ENCODE results near the gene HOXA13. TPM values are rescaled to one million over a fixed set of nuclear protein-coding genes. Genes with fewer than 3 reads are reported as not detected.

The HOXA13 gene
- total RNA-seq, 2 experiments from 2014 or later = not detected

DNA sequence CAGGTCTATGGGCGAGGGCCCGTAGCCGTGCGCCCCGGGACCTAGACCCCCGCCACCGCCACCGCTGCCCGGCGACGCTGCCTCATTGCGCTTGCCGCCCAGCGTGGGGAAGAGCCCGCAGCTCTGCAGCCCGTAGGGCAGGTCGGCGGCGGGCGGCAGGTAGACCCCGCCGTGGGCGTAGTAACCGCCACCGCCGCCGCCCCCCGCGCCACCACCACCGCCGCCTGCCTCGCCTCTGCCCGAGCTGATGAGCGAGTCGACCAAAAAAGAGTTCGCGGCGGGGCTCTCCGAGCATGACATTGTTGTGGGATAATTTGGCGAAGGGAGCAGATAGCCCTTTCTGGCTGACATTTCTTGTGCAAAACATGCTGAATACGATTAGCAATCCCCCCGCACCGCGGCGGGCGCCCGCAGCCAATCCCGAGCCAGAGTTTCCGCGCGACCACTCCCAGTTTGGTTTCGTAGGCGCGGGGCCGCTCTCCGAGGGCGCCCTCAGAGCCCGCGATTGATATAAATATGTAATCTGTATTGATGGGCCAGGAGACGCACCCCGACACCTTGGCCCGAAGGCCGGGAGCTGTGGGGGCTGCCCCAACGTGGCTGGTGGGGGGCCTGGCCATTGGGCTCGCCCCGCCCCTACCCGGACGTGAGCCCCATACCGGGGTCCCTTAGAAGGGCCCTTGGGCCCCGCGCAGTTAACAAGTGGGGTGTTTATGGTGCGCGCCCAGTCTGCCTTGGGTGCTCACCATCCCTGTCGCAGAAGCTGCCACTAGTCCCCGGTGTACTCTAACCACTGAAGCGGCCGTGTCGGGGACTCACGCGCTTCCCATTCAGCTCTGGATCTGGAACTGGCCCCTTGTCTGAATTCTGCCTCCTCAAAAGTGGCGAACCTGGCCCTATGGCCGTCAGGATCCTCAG lies 25.7 kb downstream of the HOXA13 start, which contains the start of gene HOXA10:
HOXA10 (minus strand) TSS at position 365 of the 918 bp plus-strand sequence; CDS start at position 351, 14 bp downstream.
- Mint-ChIP-seq H3K9me3 (no peaks in the 10 kb centered on the region), H3K27me3 (ENCODE audit: low read depth) (peaks cover 63% of the 10 kb centered on the region), H3K27ac (no peak within 1 kb of the TSS), H3K4me3 (peak within 1 kb of the TSS; percentile 38), H3K4me1 (ENCODE audit: low read depth) (peaks cover 20% of the 10 kb centered on the region), H3K36me3 (ENCODE audit: low read depth) (no peaks in the 10 kb centered on the region)
- DNase-seq = no peak
- CTCF ChIA-PET = interaction anchor here (0.6 to 1.6 kb wide), 3 partner anchors 25 to 493 kb away, joined by 3 to 9 read pairs (median 3); no protein-coding TSS in a partner anchor
- intact Hi-C loops (cut with micrococcal nuclease) = loop anchor here (1.0 to 5.0 kb wide), 2 partner anchors 10 to 68 kb away; partner anchors contain the start of gene EVX1

DNA sequence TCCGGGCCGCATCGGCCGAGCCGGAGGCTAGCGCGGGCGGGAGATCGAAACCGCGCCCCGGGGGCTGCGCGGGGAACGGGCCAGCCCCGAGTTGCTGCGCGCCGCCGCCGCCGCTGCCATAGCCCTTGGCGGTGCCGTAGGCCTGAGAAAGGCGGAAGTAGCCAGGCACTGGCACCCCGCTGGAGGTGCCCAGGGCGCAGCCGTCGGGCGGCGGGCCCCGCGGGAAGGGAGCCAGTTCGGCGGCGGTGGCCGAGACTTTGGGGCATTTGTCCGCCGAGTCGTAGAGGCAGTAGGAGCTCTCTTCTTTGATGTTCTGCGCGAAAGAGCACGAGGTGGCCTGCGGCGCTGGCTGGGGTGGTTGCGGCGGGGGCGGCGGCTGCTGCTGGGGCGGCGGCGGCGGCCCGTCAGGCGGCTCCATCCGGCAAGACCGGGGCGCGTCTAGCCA lies 26.4 kb downstream of the HOXA13 start:
- Mint-ChIP-seq H3K9me3 (no peaks in the 10 kb centered on the region), H3K36me3 (ENCODE audit: low read depth) (no peaks in the 10 kb centered on the region), H3K27ac (no peak overlapping the region), H3K27me3 (ENCODE audit: low read depth) (peaks cover 65% of the 10 kb centered on the region), H3K4me3 (no peak overlapping the region), H3K4me1 (ENCODE audit: low read depth) (peaks cover 24% of the 10 kb centered on the region)
- CTCF ChIA-PET = interaction anchor here (0.6 kb wide), 1 partner anchor 370 kb away, joined by 3 read pairs; no protein-coding TSS in a partner anchor
- DNase-seq = no peak
- intact Hi-C loops (cut with micrococcal nuclease) = loop anchor here (5.0 kb wide), 1 partner anchor 69 kb away; the partner anchor contains the start of gene EVX1

- Mint-ChIP-seq H3K4me1 (ENCODE audit: low read depth) (peaks cover 25% of the 10 kb centered on the region), H3K9me3 (no peaks in the 10 kb centered on the region), H3K27me3 (ENCODE audit: low read depth) (peaks cover 66% of the 10 kb centered on the region), H3K27ac (no peak overlapping the region), H3K4me3 (no peak overlapping the region), H3K36me3 (ENCODE audit: low read depth) (no peaks in the 10 kb centered on the region)
- CTCF ChIA-PET = interaction anchor here (0.9 kb wide), 1 partner anchor 10 kb away, joined by 4 read pairs; no protein-coding TSS in a partner anchor
- DNase-seq = no peak
- intact Hi-C loops (cut with micrococcal nuclease) = loop anchor here (5.0 kb wide), 1 partner anchor 69 kb away; the partner anchor contains the start of gene EVX1
These were observed 26.9 kb downstream of the HOXA13 start for GRCh38 chr7:27172823-27173510.

DNA sequence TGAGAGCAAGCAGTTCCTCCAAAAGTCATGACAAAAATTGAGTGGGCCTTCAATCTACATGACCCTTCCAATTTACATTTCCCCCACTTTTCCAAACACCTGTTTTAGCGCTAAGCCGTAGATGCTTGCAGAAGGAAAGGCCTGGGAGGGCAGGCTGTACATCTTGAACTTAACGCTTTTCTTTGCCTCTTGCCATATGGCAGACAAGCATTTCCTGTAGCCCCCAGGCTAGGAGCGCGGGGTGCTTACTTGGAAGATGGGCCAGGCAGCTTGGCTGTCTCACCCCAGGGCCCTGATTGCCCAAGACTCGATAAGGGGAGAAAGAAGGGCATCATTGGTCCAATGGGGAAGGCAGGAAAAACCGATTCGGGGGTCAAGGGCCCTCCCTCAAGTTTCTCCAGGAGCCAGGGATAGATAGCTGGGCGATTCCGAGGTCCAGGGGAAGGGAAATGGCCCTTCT lies 27.5 kb downstream of the HOXA13 start:
- Mint-ChIP-seq H3K4me3 (peak overlapping the region; percentile 19), H3K9me3 (no peaks in the 10 kb centered on the region), H3K27me3 (ENCODE audit: low read depth) (peaks cover 66% of the 10 kb centered on the region), H3K27ac (no peak overlapping the region), H3K4me1 (ENCODE audit: low read depth) (peaks cover 25% of the 10 kb centered on the region), H3K36me3 (ENCODE audit: low read depth) (no peaks in the 10 kb centered on the region)
- CTCF ChIA-PET = interaction anchor here (0.8 to 0.9 kb wide), 2 partner anchors 10 to 17 kb away, joined by 3 to 4 read pairs; no protein-coding TSS in a partner anchor
- DNase-seq = no peak
- intact Hi-C loops (cut with micrococcal nuclease) = loop anchor here (5.0 kb wide), 1 partner anchor 70 kb away; the partner anchor contains the start of gene EVX1

DNA sequence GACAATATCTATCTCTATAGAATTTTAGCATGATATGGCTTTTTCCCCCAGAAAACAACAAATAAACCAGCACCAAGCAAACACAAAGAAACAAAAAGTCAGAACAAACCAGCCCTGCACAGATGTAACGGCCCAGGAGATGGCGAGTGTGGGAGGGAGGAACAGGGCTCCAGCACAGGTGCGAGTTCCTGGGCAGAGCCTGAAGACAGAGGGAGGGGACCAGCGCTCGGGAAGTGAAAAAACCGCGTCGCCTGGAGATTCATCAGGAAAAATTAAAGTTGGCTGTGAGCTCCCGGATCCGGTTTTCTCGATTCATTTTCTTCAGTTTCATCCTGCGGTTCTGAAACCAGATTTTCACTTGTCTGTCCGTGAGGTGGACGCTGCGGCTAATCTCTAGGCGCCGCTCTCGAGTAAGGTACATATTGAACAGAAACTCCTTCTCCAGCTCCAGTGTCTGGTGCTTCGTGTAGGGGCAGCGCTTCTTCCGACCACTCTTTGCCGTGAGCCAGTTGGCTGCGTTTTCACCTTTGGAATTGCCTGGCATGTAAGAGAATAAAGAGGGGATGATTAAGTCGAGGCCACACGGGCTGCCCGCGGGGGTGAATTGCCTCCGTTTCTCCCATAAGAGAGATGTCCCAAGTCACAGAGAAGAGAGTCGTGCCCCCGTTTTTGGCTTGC lies 28.1 kb downstream of the HOXA13 start:
- Mint-ChIP-seq H3K4me3 (peak overlapping the region; percentile 19), H3K27me3 (ENCODE audit: low read depth) (peaks cover 71% of the 10 kb centered on the region), H3K27ac (no peak overlapping the region), H3K36me3 (ENCODE audit: low read depth) (no peaks in the 10 kb centered on the region), H3K4me1 (ENCODE audit: low read depth) (peaks cover 28% of the 10 kb centered on the region), H3K9me3 (no peaks in the 10 kb centered on the region)
- peak; percentile 23 for DNase-seq
- CTCF ChIA-PET = interaction anchor here (0.8 to 1.5 kb wide), 3 partner anchors 8 to 17 kb away, joined by 3 to 8 read pairs (median 4); no protein-coding TSS in a partner anchor
- intact Hi-C loops (cut with micrococcal nuclease) = loop anchor here (5.0 kb wide), 1 partner anchor 71 kb away; the partner anchor contains the start of gene EVX1

DNA sequence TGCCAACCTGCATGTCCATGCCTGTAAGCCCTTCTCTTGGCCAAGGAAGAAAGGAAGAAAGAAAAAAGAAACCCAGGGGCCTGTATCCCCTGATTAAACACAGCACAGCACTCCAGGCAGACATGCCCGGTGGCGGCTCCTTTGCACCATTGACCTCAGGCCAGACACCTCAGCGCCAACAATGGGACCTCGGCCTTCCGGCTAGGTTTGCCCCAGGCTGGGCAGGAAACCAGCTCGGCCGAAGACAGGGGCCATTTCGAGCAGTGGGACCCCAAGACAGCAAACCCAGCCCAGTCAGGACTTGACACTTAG lies 28.6 kb downstream of the HOXA13 start:
- Mint-ChIP-seq H3K36me3 (ENCODE audit: low read depth) (no peaks in the 10 kb centered on the region), H3K4me3 (no peak overlapping the region), H3K27me3 (ENCODE audit: low read depth) (peaks cover 71% of the 10 kb centered on the region), H3K27ac (no peak overlapping the region), H3K9me3 (no peaks in the 10 kb centered on the region), H3K4me1 (ENCODE audit: low read depth) (peaks cover 31% of the 10 kb centered on the region)
- intact Hi-C loops (cut with micrococcal nuclease) = loop anchor here (5.0 kb wide), 1 partner anchor 71 kb away; the partner anchor contains the start of gene EVX1
- CTCF ChIA-PET = interaction anchor here (0.8 to 1.5 kb wide), 2 partner anchors 8 to 16 kb away, joined by 3 to 8 read pairs; no protein-coding TSS in a partner anchor
- peak; percentile 3 for DNase-seq

DNA sequence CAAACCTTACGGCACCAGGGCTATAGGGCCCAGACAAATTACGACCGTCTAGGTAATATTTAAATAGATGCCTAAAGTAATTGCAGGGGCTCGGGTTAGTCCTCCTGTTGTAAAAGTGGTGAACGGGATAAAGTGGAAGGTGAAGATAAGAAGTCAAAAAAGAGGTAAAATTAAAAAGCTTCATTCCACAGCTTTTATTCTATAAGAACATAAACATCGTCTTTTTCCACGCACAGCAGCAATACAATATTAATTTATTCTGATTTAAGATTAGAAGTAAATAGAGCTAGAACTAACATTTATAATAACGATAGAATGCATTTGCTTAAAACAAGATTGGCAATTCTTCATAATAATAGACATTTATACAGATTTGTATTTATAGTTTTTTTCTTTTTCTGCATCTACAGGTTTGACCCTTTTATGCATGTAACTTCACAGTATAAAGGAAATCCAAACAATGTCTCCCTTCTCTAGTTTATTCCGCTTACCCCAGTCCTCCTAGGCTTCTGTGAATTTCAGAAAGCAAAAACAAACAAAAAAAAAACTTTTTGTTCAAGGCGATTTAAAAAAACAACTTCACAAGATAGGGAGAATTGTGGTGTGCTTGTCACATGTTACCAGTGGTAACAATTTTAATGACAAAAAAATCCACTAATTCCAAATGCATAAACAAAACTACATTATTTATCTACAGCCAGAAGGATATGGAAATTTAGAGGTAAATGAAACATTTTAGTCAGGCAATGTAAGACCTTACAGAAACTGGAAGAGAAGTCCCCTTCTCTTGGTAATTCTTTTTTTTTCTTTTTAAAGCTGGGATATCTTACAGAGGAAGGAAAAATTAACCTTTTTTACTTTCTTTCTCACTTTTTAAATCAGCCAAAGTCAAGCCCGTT lies 29.2 kb downstream of the HOXA13 start:
- H3K27ac Mint-ChIP-seq = no peak overlapping the region
- no peaks in the 10 kb centered on the region for H3K36me3 Mint-ChIP-seq (ENCODE audit: low read depth)

DNA sequence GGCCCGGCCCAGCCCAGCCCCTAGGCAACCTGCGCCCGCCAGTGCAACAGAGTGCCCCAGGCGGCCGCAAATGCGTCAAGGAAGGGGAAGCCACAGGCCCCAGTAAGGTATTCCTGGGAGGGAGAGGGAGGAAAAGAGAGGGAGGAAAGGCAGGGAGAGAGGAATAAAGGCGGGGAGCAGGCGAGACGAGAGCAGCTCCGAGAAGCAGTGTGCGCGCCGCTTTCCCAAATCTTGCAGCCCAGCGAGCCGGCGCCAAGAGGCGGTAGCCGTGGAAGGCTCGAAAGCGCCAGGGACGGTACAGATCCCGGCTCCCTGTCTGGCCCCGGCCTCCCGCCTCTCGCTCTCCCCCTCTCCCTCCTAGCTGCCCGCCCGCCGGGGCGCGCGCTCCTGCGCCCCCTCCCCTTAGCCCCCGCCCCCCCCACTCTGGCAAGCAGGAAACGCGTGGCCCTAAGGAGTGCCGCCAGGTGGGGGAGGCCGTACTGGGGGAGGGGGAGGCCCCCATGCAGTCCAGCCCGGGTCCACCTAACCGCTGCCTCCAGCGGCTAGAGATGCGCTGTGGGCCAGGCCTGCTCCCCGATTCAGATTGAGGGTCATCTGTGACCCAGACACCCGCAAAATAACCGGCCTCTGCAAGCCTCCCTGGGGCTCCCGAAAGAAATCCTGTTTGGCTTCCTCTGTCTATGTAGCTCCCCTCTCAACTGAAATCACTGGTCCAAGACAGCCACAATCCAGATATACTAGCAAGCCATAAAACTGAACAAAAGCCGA lies 30.0 kb downstream of the HOXA13 start:
- DNase-seq = no peak
- Mint-ChIP-seq H3K27ac (no peak overlapping the region), H3K4me1 (ENCODE audit: low read depth) (peaks cover 36% of the 10 kb centered on the region), H3K27me3 (ENCODE audit: low read depth) (peaks cover 67% of the 10 kb centered on the region), H3K9me3 (no peaks in the 10 kb centered on the region), H3K36me3 (ENCODE audit: low read depth) (no peaks in the 10 kb centered on the region), H3K4me3 (peak overlapping the region; percentile 39)
- intact Hi-C loops (cut with micrococcal nuclease) = loop anchor here (5.0 kb wide), 2 partner anchors 32 to 72 kb away; partner anchors contain the start of genes EVX1 and HOXA13
- CTCF ChIA-PET = no interaction called here

More for the DNA sequence above, 29.2 kb downstream of the HOXA13 start:
- no peak for DNase-seq
- Mint-ChIP-seq H3K27me3 (ENCODE audit: low read depth) (peaks cover 70% of the 10 kb centered on the region), H3K4me3 (no peak overlapping the region), H3K4me1 (ENCODE audit: low read depth) (peaks cover 35% of the 10 kb centered on the region), H3K9me3 (no peaks in the 10 kb centered on the region)
- intact Hi-C loops (cut with micrococcal nuclease) = loop anchor here (5.0 kb wide), 1 partner anchor 72 kb away; the partner anchor contains the start of gene EVX1
- CTCF ChIA-PET = interaction anchor here (1.5 kb wide), 1 partner anchor 9 kb away, joined by 8 read pairs; no protein-coding TSS in a partner anchor

GRCh38 chr7:27168265-27168947 lies 31.5 kb downstream of the HOXA13 start:
- no peak overlapping the region for H3K27ac Mint-ChIP-seq
- H3K36me3 Mint-ChIP-seq (ENCODE audit: low read depth) = no peaks in the 10 kb centered on the region
- intact Hi-C loops (cut with micrococcal nuclease) = loop anchor here (1.0 to 5.0 kb wide), 3 partner anchors 17 to 34 kb away; partner anchors contain the start of genes HOXA11 and HOXA13
- CTCF ChIA-PET = interaction anchor here (0.7 to 1.3 kb wide), 4 partner anchors 9 to 18 kb away, joined by 3 to 5 read pairs (median 4); no protein-coding TSS in a partner anchor
- peaks cover 77% of the 10 kb centered on the region for H3K27me3 Mint-ChIP-seq (ENCODE audit: low read depth)
- no peaks in the 10 kb centered on the region for H3K9me3 Mint-ChIP-seq
- H3K4me3 Mint-ChIP-seq = no peak overlapping the region
- DNase-seq = peak; percentile 64
- peaks cover 39% of the 10 kb centered on the region for H3K4me1 Mint-ChIP-seq (ENCODE audit: low read depth)

Measured in activated naive CD4-positive, alpha-beta T cell treated with anti-CD3 and anti-CD28 coated beads for 36 hours (primary cell).